H9 (cell line): ENCODE measurements around the gene LUZP2. TPM values are rescaled to one million over a fixed set of nuclear protein-coding genes. Genes with fewer than 3 reads are reported as not detected.

Experiments used
- DNase-seq: peaks from one replicate; pipeline ENCODE4 v3.0.0-alpha.2; 2017
- H2AFZ ChIP-seq: one replicate; pipeline ENCODE4 v1.6.1; 2013; ENCODE audit warnings: mild to moderate bottlenecking, low read length, control low read depth, moderate library complexity
- H2AK5ac ChIP-seq: 2 replicates; pipeline ENCODE4 v1.6.1; 2013; ENCODE audit warnings: low read length, control low read depth, mixed read lengths; ENCODE audit not compliant: insufficient read length
- H2BK120ac ChIP-seq: one replicate; pipeline ENCODE4 v1.6.1; 2013; ENCODE audit warnings: low read depth, mild to moderate bottlenecking, low read length, control low read depth, inconsistent platforms; ENCODE audit not compliant: poor library complexity, severe bottlenecking
- H2BK12ac ChIP-seq: 2 replicates; pipeline ENCODE4 v1.6.1; 2013; ENCODE audit warnings: low read length, control low read depth, mixed read lengths, low read depth; ENCODE audit not compliant: insufficient read length
- H2BK15ac ChIP-seq: 2 replicates; pipeline ENCODE4 v1.6.1; 2013; ENCODE audit warnings: low read depth, low read length, control low read depth
- H2BK20ac ChIP-seq: one replicate; pipeline ENCODE4 v1.6.1; 2013; ENCODE audit warnings: low read depth, mild to moderate bottlenecking, low read length, control low read depth, inconsistent platforms; ENCODE audit not compliant: poor library complexity, severe bottlenecking
- H2BK5ac ChIP-seq: 2 replicates; pipeline ENCODE4 v1.6.1; 2013; ENCODE audit warnings: low read length, control low read depth, mixed read lengths; ENCODE audit not compliant: insufficient read length
- H3K14ac ChIP-seq: 2 replicates; pipeline ENCODE4 v1.6.1; 2013; ENCODE audit warnings: low read length, control low read depth; ENCODE audit not compliant: insufficient read depth
- H3K18ac ChIP-seq: 2 replicates; pipeline ENCODE4 v1.6.1; 2013; ENCODE audit warnings: low read depth, mild to moderate bottlenecking, mixed read lengths, low read length, control low read depth; ENCODE audit not compliant: insufficient read length
- H3K23ac ChIP-seq: 2 replicates; pipeline ENCODE4 v1.6.1; 2013; ENCODE audit warnings: low read length, control low read depth, mixed read lengths, low read depth; ENCODE audit not compliant: insufficient read length
- H3K23me2 ChIP-seq: 2 replicates; pipeline ENCODE4 v1.6.1; 2013; ENCODE audit warnings: low read depth, mild to moderate bottlenecking, mixed read lengths, low read length, control low read depth; ENCODE audit not compliant: insufficient read length, poor library complexity, severe bottlenecking
- H3K27ac ChIP-seq: 2 replicates; pipeline ENCODE4 v1.5.1; 2013; ENCODE audit warnings: low read length, control low read depth, mixed read lengths, low read depth; ENCODE audit not compliant: insufficient read length
- H3K27me3 ChIP-seq: 2 replicates; pipeline ENCODE4 v1.6.1; 2013; ENCODE audit warnings: low read length, control low read depth, inconsistent platforms; ENCODE audit not compliant: insufficient read depth
- H3K4ac ChIP-seq: 2 replicates; pipeline ENCODE4 v1.6.1; 2013; ENCODE audit warnings: low read depth, mild to moderate bottlenecking, control low read depth, inconsistent platforms, low read length, moderate library complexity
- H3K4me1 ChIP-seq: 2 replicates; pipeline ENCODE4 v1.6.1; 2013; ENCODE audit warnings: low read length, control low read depth, inconsistent platforms; ENCODE audit not compliant: insufficient read depth
- H3K4me2 ChIP-seq: 2 replicates; pipeline ENCODE4 v1.6.1; 2013; ENCODE audit warnings: low read length, control low read depth, mixed read lengths; ENCODE audit not compliant: insufficient read length, insufficient read depth
- H3K56ac ChIP-seq: 2 replicates; pipeline ENCODE4 v1.6.1; 2013; ENCODE audit warnings: low read depth, mild to moderate bottlenecking, mixed read lengths, low read length, control low read depth; ENCODE audit not compliant: insufficient read length
- H3K79me1 ChIP-seq: 2 replicates; pipeline ENCODE4 v1.6.1; 2013; ENCODE audit warnings: low read depth, mild to moderate bottlenecking, moderate library complexity, low read length, control low read depth, inconsistent platforms; ENCODE audit not compliant: insufficient read depth, poor library complexity, severe bottlenecking
- H3K79me2 ChIP-seq: 2 replicates; pipeline ENCODE4 v1.6.1; 2013; ENCODE audit warnings: low read length, control low read depth, inconsistent platforms; ENCODE audit not compliant: insufficient read depth
- H3K9ac ChIP-seq: 2 replicates; pipeline ENCODE4 v1.6.1; 2013; ENCODE audit warnings: low read length, control low read depth, mixed read lengths; ENCODE audit not compliant: insufficient read length; ENCODE audit errors: extremely low read depth
- H3K9me3 ChIP-seq: one replicate; pipeline ENCODE4 v1.6.1; 2013; ENCODE audit warnings: low read depth, low read length, inconsistent platforms; ENCODE audit not compliant: control insufficient read depth
- H3T11ph ChIP-seq: one replicate; pipeline ENCODE4 v1.6.1; 2013; ENCODE audit warnings: mild to moderate bottlenecking, low read length, control low read depth, inconsistent platforms
- H4K20me1 ChIP-seq: one replicate; pipeline ENCODE4 v1.6.1; 2013; ENCODE audit not compliant: control insufficient read depth, insufficient read length, insufficient read depth
- H4K5ac ChIP-seq: 2 replicates; pipeline ENCODE4 v1.6.1; 2013; ENCODE audit warnings: low read depth, mild to moderate bottlenecking, mixed read lengths, low read length, control low read depth; ENCODE audit not compliant: insufficient read length
- H4K8ac ChIP-seq: replicated peaks from 2 replicates; pipeline ENCODE4 v1.6.1; 2013; ENCODE audit warnings: low read length, control low read depth, mixed read lengths, low read depth; ENCODE audit not compliant: insufficient read length
- H4K91ac ChIP-seq: 2 replicates; pipeline ENCODE4 v1.6.1; 2013; ENCODE audit warnings: low read depth, mild to moderate bottlenecking, moderate library complexity, mixed read lengths, low read length, control low read depth; ENCODE audit not compliant: insufficient read length
- H3K27ac Mint-ChIP-seq, 3 experiments: 2 replicates in 2 of 3; 3 replicates in 1 of 3; pipeline ENCODE4 v1.8.0; 2020 to 2021; ENCODE audit warnings: mixed read lengths in 3 of 3, mild to moderate bottlenecking in 1 of 3, moderate library complexity in 1 of 3
- H3K27me3 Mint-ChIP-seq: 2 replicates; pipeline ENCODE4 v1.8.0; 2021; ENCODE audit warnings: low read depth, mild to moderate bottlenecking, moderate library complexity, mixed read lengths
- H3K36me3 Mint-ChIP-seq, 3 experiments: 2 replicates in 2 of 3; 3 replicates in 1 of 3; pipeline ENCODE4 v1.8.0; 2020 to 2021; ENCODE audit warnings: low read depth in 3 of 3, mixed read lengths in 3 of 3; ENCODE audit not compliant: insufficient read depth in 1 of 3
- H3K4me1 Mint-ChIP-seq, 2 experiments: 2 replicates each; pipeline ENCODE4 v1.8.0; 2020; ENCODE audit warnings: mixed read lengths in 2 of 2
- H3K4me3 Mint-ChIP-seq, 2 experiments: 2 replicates in 1 of 2; 3 replicates in 1 of 2; pipeline ENCODE4 v1.8.0; 2020 to 2021; ENCODE audit warnings: mild to moderate bottlenecking in 2 of 2, mixed read lengths in 2 of 2, moderate library complexity in 1 of 2
- H3K9me3 Mint-ChIP-seq, 2 experiments: 2 replicates in 1 of 2; 3 replicates in 1 of 2; pipeline ENCODE4 v1.8.0; 2020; ENCODE audit warnings: mild to moderate bottlenecking in 2 of 2, mixed read lengths in 2 of 2, moderate library complexity in 1 of 2
- WGBS: extraction: QIAGEN DNeasy Blood & Tissue Kit; methylation state at CpG from one replicate; pipeline ENCODE4 v1.1.7; 2013; ENCODE audit warnings: missing lambda C conversion rate, low lambda C conversion rate, mixed read lengths; ENCODE audit not compliant: insufficient read length; ENCODE audit errors: extremely low coverage; 5-methylcytosine and 5-hydroxymethylcytosine counted together
- total RNA-seq: library from RNA; stranded (reverse); gene quantifications from 2 replicates; pipeline ENCODE4 v1.2.1, GENCODE V29; 2021
- TF ChIP-seq, protein P1 (sequence below): fragments of 200-600 bp; sonication (generic); conservative IDR thresholded peaks from 3 replicates; pipeline ENCODE4 v1.8.0; 2021; ENCODE audit warnings: antibody characterized with exemption, mild to moderate bottlenecking

Gene LUZP2
- total RNA-seq, 1 experiment from 2014 or later, result 25.4 TPM

DNA sequence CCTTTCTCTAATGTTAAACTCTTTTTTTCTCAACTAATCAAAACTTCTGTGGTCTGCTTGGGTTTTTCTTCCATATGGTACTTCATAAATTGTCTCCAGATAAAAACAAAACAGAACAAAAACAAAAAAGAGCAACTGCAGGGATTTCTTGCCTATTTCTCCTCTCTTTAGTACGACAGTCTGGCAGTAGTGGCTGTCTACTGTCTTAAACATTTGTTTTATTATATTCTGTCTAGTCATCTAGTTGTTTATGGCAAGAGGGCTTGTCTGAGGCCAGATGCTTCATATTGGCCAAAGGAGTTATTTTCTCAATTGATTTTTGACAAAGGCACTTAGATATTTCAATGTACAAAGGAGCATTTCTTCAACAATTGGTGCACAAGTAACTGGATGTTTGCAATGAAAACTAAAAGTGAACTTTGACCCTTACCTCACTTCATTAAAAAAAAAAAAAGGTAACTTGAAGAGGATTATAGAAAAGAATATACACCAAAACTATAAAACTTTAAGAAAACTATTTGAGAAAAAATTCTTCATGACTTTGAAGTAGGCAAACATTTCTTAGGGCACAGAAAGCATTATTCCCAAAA is 404.2 kb downstream of the LUZP2 start:
- H2AFZ ChIP-seq, result no peak overlapping the region
- no peak overlapping the region for H3K27ac ChIP-seq
- no peaks in the 10 kb centered on the region for H4K20me1 ChIP-seq
- no peak overlapping the region for H3K27ac Mint-ChIP-seq
- no peaks in the 10 kb centered on the region for H3K79me1 ChIP-seq
- no peak overlapping the region for H2BK12ac ChIP-seq
- H3K4ac ChIP-seq, result no peak overlapping the region
- H2BK120ac ChIP-seq, result no peak overlapping the region
- H3K9ac ChIP-seq, result no peak overlapping the region
- H3K56ac ChIP-seq, result no peak overlapping the region
- no peaks in the 10 kb centered on the region for H3K79me2 ChIP-seq
- no peak overlapping the region for H4K8ac ChIP-seq
- H3K23me2 ChIP-seq, result no peaks in the 10 kb centered on the region
- H3K27me3 Mint-ChIP-seq, result no peaks in the 10 kb centered on the region
- no peak overlapping the region for H4K5ac ChIP-seq
- no peak for DNase-seq
- H3K4me1 Mint-ChIP-seq, result peaks cover 6 to 7% of the 10 kb centered on the region in 2 experiments; a peak in 3 of 4 replicates
- no peak overlapping the region for H3K14ac ChIP-seq
- H4K91ac ChIP-seq, result no peak overlapping the region
- H3K4me1 ChIP-seq, result no peaks in the 10 kb centered on the region
- WGBS, result no CpG with 5 or more reads among the region's 1 CpG
- peaks cover 0 to 12% (median 10%) of the 10 kb centered on the region in 3 experiments; a peak in 5 of 7 replicates for H3K36me3 Mint-ChIP-seq
- peaks cover 5 to 11% of the 10 kb centered on the region in 2 experiments; a peak in 4 of 5 replicates for H3K9me3 Mint-ChIP-seq
- H2BK5ac ChIP-seq, result no peak overlapping the region
- H2BK15ac ChIP-seq, result no peak overlapping the region
- TF ChIP-seq, protein P1, sequence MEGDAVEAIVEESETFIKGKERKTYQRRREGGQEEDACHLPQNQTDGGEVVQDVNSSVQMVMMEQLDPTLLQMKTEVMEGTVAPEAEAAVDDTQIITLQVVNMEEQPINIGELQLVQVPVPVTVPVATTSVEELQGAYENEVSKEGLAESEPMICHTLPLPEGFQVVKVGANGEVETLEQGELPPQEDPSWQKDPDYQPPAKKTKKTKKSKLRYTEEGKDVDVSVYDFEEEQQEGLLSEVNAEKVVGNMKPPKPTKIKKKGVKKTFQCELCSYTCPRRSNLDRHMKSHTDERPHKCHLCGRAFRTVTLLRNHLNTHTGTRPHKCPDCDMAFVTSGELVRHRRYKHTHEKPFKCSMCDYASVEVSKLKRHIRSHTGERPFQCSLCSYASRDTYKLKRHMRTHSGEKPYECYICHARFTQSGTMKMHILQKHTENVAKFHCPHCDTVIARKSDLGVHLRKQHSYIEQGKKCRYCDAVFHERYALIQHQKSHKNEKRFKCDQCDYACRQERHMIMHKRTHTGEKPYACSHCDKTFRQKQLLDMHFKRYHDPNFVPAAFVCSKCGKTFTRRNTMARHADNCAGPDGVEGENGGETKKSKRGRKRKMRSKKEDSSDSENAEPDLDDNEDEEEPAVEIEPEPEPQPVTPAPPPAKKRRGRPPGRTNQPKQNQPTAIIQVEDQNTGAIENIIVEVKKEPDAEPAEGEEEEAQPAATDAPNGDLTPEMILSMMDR, result no peak
- H3K4me2 ChIP-seq, result no peak overlapping the region
- no peaks in the 10 kb centered on the region for H3K9me3 ChIP-seq
- no peak overlapping the region for H3K4me3 Mint-ChIP-seq
- H3K18ac ChIP-seq, result no peak overlapping the region
- H2BK20ac ChIP-seq, result no peak overlapping the region
- no peak overlapping the region for H2AK5ac ChIP-seq
- no peak overlapping the region for H3T11ph ChIP-seq
- H3K23ac ChIP-seq, result no peak overlapping the region
- H3K27me3 ChIP-seq, result no peaks in the 10 kb centered on the region
